ENCODE measurements around the gene ZNF275. TPM values are rescaled to one million over a fixed set of nuclear protein-coding genes. Genes with fewer than 3 reads are reported as not detected.

The ZNF275 gene
- total RNA-seq, 2 experiments from 2014 or later: 19.6 to 20.2 TPM

- H3K27ac ChIP-seq (ENCODE audit: low read depth, low read length, poor library complexity, severe bottlenecking): no peak overlapping the region
- no peak overlapping the region for H3K4me2 ChIP-seq (ENCODE audit: low read length)
- DNase-seq (ENCODE audit: low spot score): no peak
- H4K20me1 ChIP-seq (ENCODE audit: insufficient read depth, low read length): no peaks in the 10 kb centered on the region
- ChIA-PET CTCF (ENCODE audit: unreplicated experiment) (no interaction called here), POLR2A (no interaction called here)
- no peaks in the 10 kb centered on the region for H3K36me3 ChIP-seq (ENCODE audit: insufficient read depth, low read length)
- no peaks in the 10 kb centered on the region for H3K9me3 ChIP-seq (ENCODE audit: low read length)
- H3K4me1 ChIP-seq (ENCODE audit: insufficient read depth, low read length, poor library complexity, severe bottlenecking): peaks cover 14% of the 10 kb centered on the region
- no peaks in the 10 kb centered on the region for H3K79me2 ChIP-seq (ENCODE audit: insufficient read depth, low read depth, low read length)
- no TSS peak for BruUV-seq (replicated peaks)
- H2AFZ ChIP-seq (ENCODE audit: low read length): no peak overlapping the region
- no peaks in the 10 kb centered on the region for H3K9me2 ChIP-seq (ENCODE audit: insufficient read depth, low read length)
- TF ChIP-seq EZH2phosphoT487 (IDR thresholded peaks at IDR 0.05; ENCODE audit: borderline replicate concordance, low read depth, low read length) (no peak), CTCF (conservative IDR thresholded peaks at IDR 0.05; ENCODE audit: low read length) (no peak)
- intact Hi-C loops (cut with micrococcal nuclease; ENCODE audit: unreplicated experiment): no loop called here
- no peak overlapping the region for H3K4me3 ChIP-seq (ENCODE audit: low read depth, low read length, poor library complexity, severe bottlenecking)
Observed at GRCh38 chrX:153370293-153371055, 36.5 kb downstream of the ZNF275 start.

DNA sequence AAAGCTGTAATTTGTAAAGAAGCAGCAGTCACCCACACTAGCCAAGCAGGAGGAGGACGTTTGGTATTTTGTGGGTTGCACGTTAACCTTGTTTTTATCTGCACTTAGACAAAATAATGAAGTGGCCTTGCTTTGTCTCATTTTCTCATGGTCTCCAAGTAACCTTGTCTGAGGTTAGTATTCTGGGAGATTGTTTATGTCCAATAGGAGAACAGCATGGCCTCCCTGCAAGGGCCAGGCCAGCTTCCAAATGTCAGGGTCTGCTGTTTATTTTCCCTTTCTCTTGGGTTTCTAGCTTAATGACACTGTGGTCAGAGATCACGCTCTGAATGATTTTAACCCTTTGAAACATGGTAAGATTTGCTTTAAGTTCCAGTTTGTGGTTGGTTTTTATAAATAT lies 37.3 kb downstream of the ZNF275 start:
- ChIA-PET POLR2A (no interaction called here), CTCF (ENCODE audit: unreplicated experiment) (no interaction called here)
- no peaks in the 10 kb centered on the region for H4K20me1 ChIP-seq (ENCODE audit: insufficient read depth, low read length)
- H3K79me2 ChIP-seq (ENCODE audit: insufficient read depth, low read depth, low read length): no peaks in the 10 kb centered on the region
- no peaks in the 10 kb centered on the region for H3K9me2 ChIP-seq (ENCODE audit: insufficient read depth, low read length)
- H3K27ac ChIP-seq (ENCODE audit: low read depth, low read length, poor library complexity, severe bottlenecking): no peak overlapping the region
- peaks cover 14% of the 10 kb centered on the region for H3K4me1 ChIP-seq (ENCODE audit: insufficient read depth, low read length, poor library complexity, severe bottlenecking)
- no peak for DNase-seq (ENCODE audit: low spot score)
- no peak overlapping the region for H2AFZ ChIP-seq (ENCODE audit: low read length)
- no peak overlapping the region for H3K4me3 ChIP-seq (ENCODE audit: low read depth, low read length, poor library complexity, severe bottlenecking)
- intact Hi-C loops (cut with micrococcal nuclease; ENCODE audit: unreplicated experiment): no loop called here
- BruUV-seq (replicated peaks): no TSS peak
- no peaks in the 10 kb centered on the region for H3K36me3 ChIP-seq (ENCODE audit: insufficient read depth, low read length)
- no peaks in the 10 kb centered on the region for H3K9me3 ChIP-seq (ENCODE audit: low read length)
- no peak overlapping the region for H3K4me2 ChIP-seq (ENCODE audit: low read length)
- no peak for TF ChIP-seq EZH2phosphoT487 (IDR thresholded peaks at IDR 0.05; ENCODE audit: borderline replicate concordance, low read depth, low read length)
- TF ChIP-seq CTCF (conservative IDR thresholded peaks at IDR 0.05; ENCODE audit: low read length): no peak

DNA sequence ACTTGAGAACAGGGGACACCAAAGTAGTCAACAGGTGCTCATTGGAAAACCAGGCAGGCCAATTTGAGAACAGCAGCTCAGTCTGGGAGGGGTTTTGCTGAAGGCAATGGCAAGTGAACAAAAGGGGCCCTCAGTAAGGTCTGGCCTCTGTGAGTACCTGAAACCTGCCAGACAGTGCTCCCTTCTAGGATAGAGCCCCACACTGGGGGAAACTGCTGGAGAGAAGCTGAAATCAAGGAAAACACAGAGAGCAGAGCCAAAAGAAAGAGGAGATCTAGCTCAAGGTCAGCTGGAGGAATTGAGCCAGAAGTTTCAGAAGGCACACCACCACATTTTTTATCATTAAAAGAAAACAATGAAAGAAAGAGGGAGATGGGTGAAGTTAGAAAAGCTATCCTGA lies 39.0 kb downstream of the ZNF275 start:
- H2AFZ ChIP-seq (ENCODE audit: low read length): no peak overlapping the region
- no peaks in the 10 kb centered on the region for H3K9me3 ChIP-seq (ENCODE audit: low read length)
- H3K9me2 ChIP-seq (ENCODE audit: insufficient read depth, low read length): no peaks in the 10 kb centered on the region
- no peak for DNase-seq (ENCODE audit: low spot score)
- no peaks in the 10 kb centered on the region for H3K36me3 ChIP-seq (ENCODE audit: insufficient read depth, low read length)
- ChIA-PET CTCF (ENCODE audit: unreplicated experiment) (no interaction called here), POLR2A (interaction anchor here (0.6 to 0.7 kb wide), 3 partner anchors 28 to 150 kb away, joined by 3 to 6 read pairs (median 3); no protein-coding TSS in a partner anchor)
- no peak overlapping the region for H3K4me3 ChIP-seq (ENCODE audit: low read depth, low read length, poor library complexity, severe bottlenecking)
- no peak overlapping the region for H3K4me2 ChIP-seq (ENCODE audit: low read length)
- H3K27ac ChIP-seq (ENCODE audit: low read depth, low read length, poor library complexity, severe bottlenecking): no peak overlapping the region
- peaks cover 14% of the 10 kb centered on the region for H3K4me1 ChIP-seq (ENCODE audit: insufficient read depth, low read length, poor library complexity, severe bottlenecking)
- no peaks in the 10 kb centered on the region for H3K79me2 ChIP-seq (ENCODE audit: insufficient read depth, low read depth, low read length)
- H4K20me1 ChIP-seq (ENCODE audit: insufficient read depth, low read length): no peaks in the 10 kb centered on the region
- intact Hi-C loops (cut with micrococcal nuclease; ENCODE audit: unreplicated experiment): no loop called here
- TF ChIP-seq EZH2phosphoT487 (IDR thresholded peaks at IDR 0.05; ENCODE audit: borderline replicate concordance, low read depth, low read length): no peak
- no peak for TF ChIP-seq CTCF (conservative IDR thresholded peaks at IDR 0.05; ENCODE audit: low read length)
- no TSS peak for BruUV-seq (replicated peaks)
